HepG2 (cell line): ENCODE results near the gene PCSK6.

Source experiments
- ATF2 ChIP-seq: sonication (generic); formaldehyde crosslinking; IDR thresholded peaks from 2 replicates; pipeline ENCODE4 v1.4.0; 2020; ENCODE audit warnings: missing genetic modification reagents
- CSRNP1 ChIP-seq: sonication (generic); formaldehyde crosslinking; IDR thresholded peaks from 2 replicates; pipeline ENCODE4 v1.8.1; 2023; ENCODE audit warnings: mild to moderate bottlenecking, missing genetic modification reagents
- ETV6 ChIP-seq: sonication (generic); formaldehyde crosslinking; conservative IDR thresholded peaks from 2 replicates; pipeline ENCODE4 v1.4.0; 2020; ENCODE audit warnings: missing genetic modification reagents
- GTF3A ChIP-seq: sonication (generic); formaldehyde crosslinking; conservative IDR thresholded peaks from 2 replicates; pipeline ENCODE4 v1.4.0; 2020; ENCODE audit warnings: mild to moderate bottlenecking, missing genetic modification reagents
- NBN ChIP-seq: fragments of 450-650 bp; conservative IDR thresholded peaks from 2 replicates; pipeline ENCODE4 v1.6.1; 2017
- NR2F6 ChIP-seq, 2 experiments: IDR thresholded peaks; 2 replicates each; pipeline ENCODE4 v1.6.1; 2016; ENCODE audit warnings: antibody characterized with exemption in 1 of 2, mild to moderate bottlenecking in 1 of 2
- RFX1 ChIP-seq: fragments of 450-650 bp; IDR thresholded peaks from 2 replicates; pipeline ENCODE4 v1.6.1; 2017
- SMC3 ChIP-seq: IDR thresholded peaks from 2 replicates; pipeline ENCODE4 v1.6.1; 2011; ENCODE audit warnings: low read length, improper control_type of control experiment
- SOX13 ChIP-seq, 3 experiments: fragments of 450-650 bp in 1 of 3; sonication (generic) in 1 of 3; formaldehyde crosslinking in 1 of 3; IDR thresholded peaks in 2 of 3; conservative IDR thresholded peaks in 1 of 3; 2 replicates each; pipeline versions ENCODE4 v1.5.0 to v1.6.1; 2016 to 2020; ENCODE audit warnings: antibody characterized with exemption in 1 of 3, mild to moderate bottlenecking in 1 of 3, missing compliant biosample characterization in 1 of 3, missing genetic modification reagents in 1 of 3, moderate library complexity in 1 of 3
- TAF1 ChIP-seq: sonication (generic); formaldehyde crosslinking; IDR thresholded peaks from 2 replicates; pipeline ENCODE4 v1.4.0; 2020; ENCODE audit warnings: missing genetic modification reagents
- ZNF670 ChIP-seq: sonication (generic); formaldehyde crosslinking; IDR thresholded peaks from 2 replicates; pipeline ENCODE4 v1.8.0; 2022; ENCODE audit warnings: mild to moderate bottlenecking, missing genetic modification reagents, borderline replicate concordance
- TF ChIP-seq, protein P1 (sequence below), 2 experiments: IDR thresholded peaks; 2 replicates each; pipeline ENCODE4 v1.6.1; 2011 to 2012; ENCODE audit warnings: low read length in 2 of 2, borderline replicate concordance in 1 of 2, low read depth in 1 of 2, mild to moderate bottlenecking in 1 of 2, moderate library complexity in 1 of 2
- TF ChIP-seq, protein P2 (sequence below), 2 experiments: sonication (generic) in 1 of 2; formaldehyde crosslinking in 1 of 2; IDR thresholded peaks; 2 replicates each; pipeline versions ENCODE4 v1.6.1 to v1.9.0; 2014 to 2022; ENCODE audit warnings: antibody characterized with exemption in 1 of 2, borderline replicate concordance in 1 of 2, inconsistent platforms in 1 of 2, low read depth in 1 of 2, missing genetic modification reagents in 1 of 2

DNA sequence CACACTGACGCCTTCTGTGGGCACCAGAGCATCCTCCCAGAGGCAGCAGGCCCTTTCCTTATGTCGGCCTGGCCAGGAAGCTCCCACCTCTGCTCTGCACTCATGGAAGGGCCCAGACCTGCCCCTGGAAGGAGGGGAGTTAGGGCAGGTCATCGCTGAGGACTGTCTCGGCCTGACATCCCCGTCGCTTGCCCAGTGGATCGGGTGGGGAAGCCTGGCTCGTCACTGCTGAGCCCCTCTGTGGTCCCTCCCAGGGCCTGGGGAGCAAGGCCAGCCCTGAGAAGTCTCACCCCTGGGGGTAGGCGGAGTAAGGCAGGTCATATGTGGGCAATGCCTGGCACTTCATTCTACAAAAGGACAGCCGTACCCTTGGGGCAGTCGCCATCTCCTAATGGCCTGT is 131.6 kb downstream of the PCSK6 start:
- TF ChIP-seq SOX13 (IDR thresholded peaks at IDR 0.05) (no peak), SOX13 (CRISPR knock-in tag; conservative IDR thresholded peaks at IDR 0.05 in 1 of 2, IDR thresholded peaks at IDR 0.05 in 1 of 2) (no peak), NR2F6 (IDR thresholded peaks at IDR 0.05) (no peak), NR2F6 (CRISPR knock-in tag; IDR thresholded peaks at IDR 0.05) (no peak), GTF3A (CRISPR knock-in tag) (no peak), ATF2 (no peak), NBN (no peak), ZNF670 (CRISPR knock-in tag) (no peak), RFX1 (no peak), SMC3 (no peak), CSRNP1 (CRISPR knock-in tag) (no peak), TAF1 (CRISPR knock-in tag) (no peak), ETV6 (CRISPR knock-in tag) (no peak)
- TF ChIP-seq, protein P1, sequence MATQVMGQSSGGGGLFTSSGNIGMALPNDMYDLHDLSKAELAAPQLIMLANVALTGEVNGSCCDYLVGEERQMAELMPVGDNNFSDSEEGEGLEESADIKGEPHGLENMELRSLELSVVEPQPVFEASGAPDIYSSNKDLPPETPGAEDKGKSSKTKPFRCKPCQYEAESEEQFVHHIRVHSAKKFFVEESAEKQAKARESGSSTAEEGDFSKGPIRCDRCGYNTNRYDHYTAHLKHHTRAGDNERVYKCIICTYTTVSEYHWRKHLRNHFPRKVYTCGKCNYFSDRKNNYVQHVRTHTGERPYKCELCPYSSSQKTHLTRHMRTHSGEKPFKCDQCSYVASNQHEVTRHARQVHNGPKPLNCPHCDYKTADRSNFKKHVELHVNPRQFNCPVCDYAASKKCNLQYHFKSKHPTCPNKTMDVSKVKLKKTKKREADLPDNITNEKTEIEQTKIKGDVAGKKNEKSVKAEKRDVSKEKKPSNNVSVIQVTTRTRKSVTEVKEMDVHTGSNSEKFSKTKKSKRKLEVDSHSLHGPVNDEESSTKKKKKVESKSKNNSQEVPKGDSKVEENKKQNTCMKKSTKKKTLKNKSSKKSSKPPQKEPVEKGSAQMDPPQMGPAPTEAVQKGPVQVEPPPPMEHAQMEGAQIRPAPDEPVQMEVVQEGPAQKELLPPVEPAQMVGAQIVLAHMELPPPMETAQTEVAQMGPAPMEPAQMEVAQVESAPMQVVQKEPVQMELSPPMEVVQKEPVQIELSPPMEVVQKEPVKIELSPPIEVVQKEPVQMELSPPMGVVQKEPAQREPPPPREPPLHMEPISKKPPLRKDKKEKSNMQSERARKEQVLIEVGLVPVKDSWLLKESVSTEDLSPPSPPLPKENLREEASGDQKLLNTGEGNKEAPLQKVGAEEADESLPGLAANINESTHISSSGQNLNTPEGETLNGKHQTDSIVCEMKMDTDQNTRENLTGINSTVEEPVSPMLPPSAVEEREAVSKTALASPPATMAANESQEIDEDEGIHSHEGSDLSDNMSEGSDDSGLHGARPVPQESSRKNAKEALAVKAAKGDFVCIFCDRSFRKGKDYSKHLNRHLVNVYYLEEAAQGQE (IDR thresholded peaks at IDR 0.05; ENCODE audit: borderline replicate concordance in 1 of 2, low read depth in 1 of 2, low read length in 2 of 2), result no peak
- TF ChIP-seq, protein P2, sequence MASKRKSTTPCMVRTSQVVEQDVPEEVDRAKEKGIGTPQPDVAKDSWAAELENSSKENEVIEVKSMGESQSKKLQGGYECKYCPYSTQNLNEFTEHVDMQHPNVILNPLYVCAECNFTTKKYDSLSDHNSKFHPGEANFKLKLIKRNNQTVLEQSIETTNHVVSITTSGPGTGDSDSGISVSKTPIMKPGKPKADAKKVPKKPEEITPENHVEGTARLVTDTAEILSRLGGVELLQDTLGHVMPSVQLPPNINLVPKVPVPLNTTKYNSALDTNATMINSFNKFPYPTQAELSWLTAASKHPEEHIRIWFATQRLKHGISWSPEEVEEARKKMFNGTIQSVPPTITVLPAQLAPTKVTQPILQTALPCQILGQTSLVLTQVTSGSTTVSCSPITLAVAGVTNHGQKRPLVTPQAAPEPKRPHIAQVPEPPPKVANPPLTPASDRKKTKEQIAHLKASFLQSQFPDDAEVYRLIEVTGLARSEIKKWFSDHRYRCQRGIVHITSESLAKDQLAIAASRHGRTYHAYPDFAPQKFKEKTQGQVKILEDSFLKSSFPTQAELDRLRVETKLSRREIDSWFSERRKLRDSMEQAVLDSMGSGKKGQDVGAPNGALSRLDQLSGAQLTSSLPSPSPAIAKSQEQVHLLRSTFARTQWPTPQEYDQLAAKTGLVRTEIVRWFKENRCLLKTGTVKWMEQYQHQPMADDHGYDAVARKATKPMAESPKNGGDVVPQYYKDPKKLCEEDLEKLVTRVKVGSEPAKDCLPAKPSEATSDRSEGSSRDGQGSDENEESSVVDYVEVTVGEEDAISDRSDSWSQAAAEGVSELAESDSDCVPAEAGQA (IDR thresholded peaks at IDR 0.05; ENCODE audit: low read depth), result no peak
- TF ChIP-seq, protein P2 (CRISPR knock-in tag; IDR thresholded peaks at IDR 0.05; ENCODE audit: borderline replicate concordance), result no peak
